CD4-positive, CD25-positive, alpha-beta regulatory T cell (primary cell): ENCODE data around the gene FRAT1. TPM values are rescaled to one million over a fixed set of nuclear protein-coding genes. Genes with fewer than 3 reads are reported as not detected.
"Not testable (repeated sequence)": the region's sequence is repeated elsewhere in the genome, so short reads cannot be mapped to it uniquely, and the experiment has no call there.

Experiments used
- ATAC-seq, 2 donors: fragments of 150-1000 bp; cut with Tn5 transposase; one replicate each; pipeline ENCODE4 v1.10.0; 2021; ENCODE audit warnings: low read depth in 2 of 2, moderate number of reproducible peaks in 2 of 2, moderate library complexity in 1 of 2
- DNase-seq, 3 donors: peaks; one replicate each; pipeline versions ENCODE4 v3.0.0 to v3.0.0-alpha.2; 2012 to 2022; ENCODE audit warnings: mixed read lengths in 1 of 3
- H3K27ac ChIP-seq: one replicate; pipeline ENCODE4 v1.7.0; 2013; ENCODE audit warnings: mild to moderate bottlenecking, low read length; ENCODE audit not compliant: insufficient read depth, poor library complexity, severe bottlenecking
- H3K27me3 ChIP-seq: one replicate; pipeline ENCODE4 v1.7.0; 2013; ENCODE audit warnings: low read length; ENCODE audit not compliant: control insufficient read depth, insufficient read depth
- H3K36me3 ChIP-seq: one replicate; pipeline ENCODE4 v1.7.0; 2013; ENCODE audit warnings: mild to moderate bottlenecking, low read length, moderate library complexity; ENCODE audit not compliant: control insufficient read depth, insufficient read depth
- H3K4me1 ChIP-seq: 2 replicates; pipeline ENCODE4 v1.7.0; 2013; ENCODE audit warnings: mild to moderate bottlenecking, low read length; ENCODE audit not compliant: insufficient read depth, control insufficient read depth, poor library complexity, severe bottlenecking
- H3K4me3 ChIP-seq: one replicate; pipeline ENCODE4 v1.7.0; 2013; ENCODE audit warnings: low read depth, mild to moderate bottlenecking, low read length, moderate library complexity
- H3K9me3 ChIP-seq, 2 experiments: 1 replicate in 1 of 2; 2 replicates in 1 of 2; pipeline ENCODE4 v1.7.0; 2013; ENCODE audit warnings: low read length in 2 of 2, mild to moderate bottlenecking in 1 of 2, moderate library complexity in 1 of 2; ENCODE audit not compliant: control insufficient read depth in 2 of 2
- H3K27ac Mint-ChIP-seq, 3 donors: one replicate each; pipeline ENCODE4 v1.8.0; 2020 to 2022; ENCODE audit warnings: mild to moderate bottlenecking in 3 of 3, mixed read lengths in 3 of 3, moderate library complexity in 2 of 3
- H3K27me3 Mint-ChIP-seq: one replicate; pipeline ENCODE4 v1.8.0; 2022; ENCODE audit warnings: mild to moderate bottlenecking, mixed read lengths
- H3K36me3 Mint-ChIP-seq: one replicate; pipeline ENCODE4 v1.8.0; 2020; ENCODE audit warnings: mixed read lengths
- H3K4me1 Mint-ChIP-seq, 4 donors: one replicate each; pipeline ENCODE4 v1.8.0; 2020 to 2022; ENCODE audit warnings: mixed read lengths in 4 of 4, mild to moderate bottlenecking in 1 of 4
- H3K4me3 Mint-ChIP-seq, 4 donors: one replicate each; pipeline ENCODE4 v1.8.0; 2020 to 2022; ENCODE audit warnings: mild to moderate bottlenecking in 4 of 4, mixed read lengths in 4 of 4, moderate library complexity in 3 of 4
- H3K9me3 Mint-ChIP-seq, 7 donors: one replicate each; pipeline ENCODE4 v1.8.0; 2020 to 2022; ENCODE audit warnings: mixed read lengths in 7 of 7, mild to moderate bottlenecking in 3 of 7, moderate library complexity in 2 of 7
- polyA plus RNA-seq, 4 donors: library from polyadenylated mRNA; unstranded; fragments of 300-500 nt; fragmentation: Illumina TruSeq; gene quantifications; one replicate each; pipeline ENCODE4 v1.2.3, GENCODE V29; 2021
- total RNA-seq: library from RNA; stranded (reverse); gene quantifications from one replicate; pipeline ENCODE4 v1.2.3, GENCODE V29; 2022

Gene FRAT1
- total and polyA plus RNA-seq, 5 donors from 2014 or later = 5.6 to 28.2 (median 6.5) TPM

DNA sequence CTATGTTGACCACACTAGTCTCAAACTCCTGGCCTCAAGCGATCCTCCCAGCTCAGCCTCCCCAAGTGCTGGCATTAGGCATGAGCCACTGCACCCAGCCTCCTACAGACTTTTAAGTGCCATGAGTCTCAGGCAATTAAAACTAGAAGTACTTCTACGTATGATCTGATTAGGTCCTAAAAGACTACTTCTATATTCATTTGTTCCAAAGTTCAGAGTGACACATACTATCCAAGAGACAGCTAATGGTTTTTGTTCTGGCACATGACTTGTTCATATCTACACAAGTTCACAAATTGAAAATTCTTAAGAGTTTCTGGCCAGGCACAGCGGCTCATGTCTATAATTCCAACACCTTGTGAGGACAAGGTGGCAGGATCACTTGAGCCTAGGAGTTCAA is 38.3 kb upstream of the FRAT1 start:
- Mint-ChIP-seq H3K27me3 (no peaks in the 10 kb centered on the region), H3K4me3 (no peak overlapping the region), H3K36me3 (peaks cover 2% of the 10 kb centered on the region), H3K4me1 (peaks cover 5 to 21% (median 18%) of the 10 kb centered on the region in 4 donors), H3K27ac (no peak overlapping the region), H3K9me3 (no peaks in the 10 kb centered on the region)
- ATAC-seq (no peak), DNase-seq (no peak)
- Histone ChIP-seq H3K9me3 (no peaks in the 10 kb centered on the region), H3K36me3 (no peaks in the 10 kb centered on the region), H3K4me3 (no peak overlapping the region), H3K27me3 (no peaks in the 10 kb centered on the region), H3K27ac (no peak overlapping the region), H3K4me1 (no peaks in the 10 kb centered on the region)

GRCh38 chr10:97290076-97290475 is 29.0 kb upstream of the FRAT1 start:
- not testable (repeated sequence) for H3K36me3 Mint-ChIP-seq, DNase-seq, H3K27ac Mint-ChIP-seq, H3K9me3 ChIP-seq, ATAC-seq, H3K9me3 Mint-ChIP-seq, H3K36me3 ChIP-seq, H3K27me3 ChIP-seq, H3K27ac ChIP-seq, H3K4me3 ChIP-seq
- H3K4me3 Mint-ChIP-seq = peak overlapping the region in 1 of 4 donors; percentile 37
- H3K4me1 Mint-ChIP-seq = peaks cover 12 to 30% (median 14%) of the 10 kb centered on the region in 4 donors
- peaks cover 12% of the 10 kb centered on the region for H3K4me1 ChIP-seq
- H3K27me3 Mint-ChIP-seq = peaks cover 14% of the 10 kb centered on the region

- Mint-ChIP-seq H3K27me3 (peaks cover 14% of the 10 kb centered on the region), H3K27ac (peak overlapping the region in 1 of 3 donors; percentile 20)
Measured at GRCh38 chr10:97290576-97291356, 28.3 kb upstream of the FRAT1 start.

DNA sequence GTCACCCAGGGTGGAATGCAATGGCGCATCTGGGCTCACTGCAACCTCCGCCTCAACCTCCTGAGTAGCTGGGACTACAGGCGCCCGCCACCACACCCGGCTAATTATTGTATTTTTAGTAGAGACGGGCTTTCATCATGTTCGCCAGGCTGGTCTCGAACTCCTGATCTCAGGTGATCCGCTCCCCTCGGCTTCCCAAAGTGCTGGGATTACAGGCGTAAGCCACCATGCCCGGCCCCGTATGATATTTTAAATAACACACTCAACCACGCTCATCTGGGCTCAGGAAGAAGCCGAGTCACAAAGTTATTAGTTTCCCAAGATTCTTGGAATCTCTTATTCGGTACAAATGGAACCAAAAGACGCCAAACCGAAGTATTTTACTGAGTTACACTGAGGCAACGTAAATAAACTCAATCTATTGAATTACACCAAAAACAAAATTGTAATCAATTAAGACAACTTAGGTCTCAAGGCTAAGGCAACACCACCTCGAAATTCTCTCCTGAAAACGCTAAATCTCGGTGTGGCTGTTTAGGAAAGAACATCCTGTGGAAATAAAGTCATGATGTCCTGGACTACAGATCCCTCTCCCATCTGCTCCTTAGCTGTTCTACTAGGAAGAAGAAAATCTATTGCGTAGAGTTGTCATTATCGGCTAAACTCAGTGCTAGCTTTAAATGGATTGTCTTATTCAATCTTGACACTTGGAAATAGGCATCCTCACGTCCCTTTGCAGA is 27.5 kb upstream of the FRAT1 start:
- Mint-ChIP-seq H3K4me1 (peaks cover 12 to 27% (median 12%) of the 10 kb centered on the region in 4 donors), H3K36me3 (peaks cover 4% of the 10 kb centered on the region), H3K9me3 (no peaks in the 10 kb centered on the region), H3K27me3 (peaks cover 14% of the 10 kb centered on the region), H3K27ac (peak overlapping the region in 2 of 3 donors; percentile 82 to 87), H3K4me3 (peak overlapping the region; percentile 88 to 95 (median 94))
- peak overlapping the region; percentile 92 for H3K4me3 ChIP-seq
- H3K27ac ChIP-seq = peak overlapping the region; percentile 80
- H3K27me3 ChIP-seq = no peaks in the 10 kb centered on the region
- peaks cover 12% of the 10 kb centered on the region for H3K4me1 ChIP-seq
- ATAC-seq (no peak), DNase-seq (no peak)
- peaks cover 9% of the 10 kb centered on the region for H3K36me3 ChIP-seq
- no peaks in the 10 kb centered on the region for H3K9me3 ChIP-seq

More at GRCh38 chr10:97290576-97291356, 28.3 kb upstream of the FRAT1 start:
- Mint-ChIP-seq H3K4me3 (peak overlapping the region; percentile 15 to 95 (median 92)), H3K4me1 (peaks cover 12 to 29% (median 13%) of the 10 kb centered on the region in 4 donors)
- H3K4me1 ChIP-seq = peaks cover 12% of the 10 kb centered on the region
- not testable (repeated sequence) for DNase-seq, H3K36me3 Mint-ChIP-seq, H3K27ac ChIP-seq, H3K4me3 ChIP-seq, H3K27me3 ChIP-seq, H3K9me3 ChIP-seq, H3K36me3 ChIP-seq, ATAC-seq, H3K9me3 Mint-ChIP-seq

GRCh38 chr10:97292097-97292861 is 26.8 kb upstream of the FRAT1 start, which contains the start of gene ARHGAP19:
TSS of gene ARHGAP19 (minus strand) at chr10:97292637. CDS start at chr10:97292627, 10 bp downstream.
- Histone ChIP-seq H3K4me3 (peak within 1 kb of the TSS; percentile 92), H3K27ac (peak within 1 kb of the TSS; percentile 80), H3K9me3 (no peaks in the 10 kb centered on the region), H3K27me3 (no peaks in the 10 kb centered on the region), H3K4me1 (peaks cover 12% of the 10 kb centered on the region), H3K36me3 (peaks cover 4% of the 10 kb centered on the region)
- Mint-ChIP-seq H3K27me3 (peaks cover 14% of the 10 kb centered on the region), H3K27ac (peak within 1 kb of the TSS; percentile 82 to 95 (median 94)), H3K9me3 (no peaks in the 10 kb centered on the region), H3K36me3 (peaks cover under 1% of the 10 kb centered on the region), H3K4me1 (peaks cover 12 to 27% (median 12%) of the 10 kb centered on the region in 4 donors), H3K4me3 (peak within 1 kb of the TSS; percentile 88 to 95 (median 94))
- peak; percentile 91 to 99 (median 96) for DNase-seq
- ATAC-seq = peak; percentile 100

DNA sequence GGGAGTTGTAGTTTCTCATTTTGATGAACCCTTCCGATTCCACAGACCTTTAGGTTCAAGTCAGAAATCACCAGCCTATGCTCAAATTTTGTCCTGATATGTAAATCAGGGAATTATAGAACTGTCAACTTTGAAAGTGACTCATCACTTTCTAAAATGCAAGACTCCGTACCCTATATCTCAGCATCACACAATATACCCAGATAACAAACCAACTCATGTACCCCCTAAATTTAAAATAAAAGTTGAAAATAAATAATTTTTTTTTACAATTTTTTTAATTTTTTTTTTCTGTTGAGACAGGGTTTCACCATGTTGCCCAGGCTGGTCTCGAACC is 26.2 kb upstream of the FRAT1 start:
- Histone ChIP-seq H3K27ac (no peak overlapping the region), H3K4me3 (peak overlapping the region; percentile 92), H3K27me3 (no peaks in the 10 kb centered on the region), H3K9me3 (no peaks in the 10 kb centered on the region), H3K4me1 (peaks cover 12% of the 10 kb centered on the region), H3K36me3 (no peaks in the 10 kb centered on the region)
- Mint-ChIP-seq H3K27ac (peak overlapping the region in 2 of 3 donors; percentile 82 to 94), H3K36me3 (no peaks in the 10 kb centered on the region), H3K4me1 (peaks cover 12 to 27% (median 12%) of the 10 kb centered on the region in 4 donors), H3K27me3 (peaks cover 14% of the 10 kb centered on the region), H3K4me3 (peak overlapping the region; percentile 88 to 95 (median 94)), H3K9me3 (no peaks in the 10 kb centered on the region)
- no peak for DNase-seq
- no peak for ATAC-seq

- H3K27me3 Mint-ChIP-seq = peaks cover 16% of the 10 kb centered on the region
- H3K27ac Mint-ChIP-seq = no peak overlapping the region
- Histone ChIP-seq H3K36me3 (no peaks in the 10 kb centered on the region), H3K9me3 (no peaks in the 10 kb centered on the region), H3K27ac (no peak overlapping the region), H3K4me1 (no peaks in the 10 kb centered on the region), H3K27me3 (no peaks in the 10 kb centered on the region), H3K4me3 (no peak overlapping the region)
- H3K4me3 Mint-ChIP-seq = no peak overlapping the region
- H3K9me3 Mint-ChIP-seq = peaks cover 0 to 2% (median 0%) of the 10 kb centered on the region in 7 donors
- H3K4me1 Mint-ChIP-seq = peaks cover 2 to 3% (median 2%) of the 10 kb centered on the region in 4 donors
- ATAC-seq = no peak
- DNase-seq = no peak
- H3K36me3 Mint-ChIP-seq = no peaks in the 10 kb centered on the region
Measured at GRCh38 chr10:97297556-97298222, 21.4 kb upstream of the FRAT1 start.
